GM23248 (cell line): ENCODE measurements around the gene MGMT.

ENCODE experiments used
- EZH2 ChIP-seq: fragments of 200-600 bp; sonication (generic); IDR thresholded peaks from 2 replicates; pipeline ENCODE4 v1.6.1; 2018; ENCODE audit warnings: antibody characterized with exemption, mild to moderate bottlenecking; ENCODE audit not compliant: insufficient read depth, poor library complexity, severe bottlenecking
- EZH2phosphoT487 ChIP-seq: fragments of 200-600 bp; sonication (generic); IDR thresholded peaks from 2 replicates; pipeline ENCODE4 v1.6.1; 2018; ENCODE audit warnings: antibody characterized with exemption, moderate library complexity, mild to moderate bottlenecking, low read depth; ENCODE audit not compliant: insufficient read depth

DNA sequence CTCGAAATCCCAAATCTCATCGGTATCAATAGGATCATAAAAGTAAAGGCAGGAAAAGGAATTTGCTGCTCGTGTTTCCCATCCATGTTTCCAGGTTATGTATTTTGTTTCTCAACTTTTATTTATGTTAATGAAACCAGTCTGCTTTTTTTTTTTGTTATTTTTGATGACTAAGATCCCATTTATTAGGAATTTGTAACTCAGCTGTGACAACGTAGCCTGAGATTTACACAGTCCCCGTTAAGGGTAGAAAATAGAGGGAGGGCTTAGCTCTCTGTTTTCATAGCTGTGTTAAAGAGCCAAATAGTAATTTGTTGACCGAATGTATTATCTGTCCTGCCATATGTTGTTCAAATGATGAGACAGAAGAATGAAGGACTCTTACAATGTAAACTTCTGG, 164.0 kb downstream of the MGMT start:
- no peak for TF ChIP-seq EZH2
- no peak for TF ChIP-seq EZH2phosphoT487
